HepG2 (cell line): ENCODE data around the gene DCC.

ENCODE experiments used
- ETS1 ChIP-seq: sonication (generic); formaldehyde crosslinking; IDR thresholded peaks from 2 replicates; pipeline ENCODE4 v1.4.0; 2020; ENCODE audit warnings: missing genetic modification reagents
- HMG20B ChIP-seq: conservative IDR thresholded peaks from 2 replicates; pipeline ENCODE4 v1.6.1; 2016; ENCODE audit warnings: missing genetic modification reagents, missing compliant biosample characterization
- IRF9 ChIP-seq: sonication (generic); formaldehyde crosslinking; IDR thresholded peaks from 2 replicates; pipeline ENCODE4 v1.8.0; 2022; ENCODE audit warnings: missing genetic modification reagents, mild to moderate bottlenecking, borderline replicate concordance
- KLF11 ChIP-seq: IDR thresholded peaks from 2 replicates; pipeline ENCODE4 v1.6.1; 2016; ENCODE audit warnings: missing compliant biosample characterization
- MAFK ChIP-seq, 2 experiments: IDR thresholded peaks in 1 of 2; conservative IDR thresholded peaks in 1 of 2; 2 replicates each; pipeline ENCODE4 v1.6.1; 2011; ENCODE audit warnings: improper control_type of control experiment in 2 of 2, low read length in 2 of 2
- MEIS1 ChIP-seq: sonication (generic); formaldehyde crosslinking; IDR thresholded peaks from 2 replicates; pipeline ENCODE4 v1.9.0; 2021; ENCODE audit warnings: mild to moderate bottlenecking, missing genetic modification reagents, moderate library complexity, borderline replicate concordance
- NFIC ChIP-seq: IDR thresholded peaks from 2 replicates; pipeline ENCODE4 v1.6.1; 2012; ENCODE audit warnings: mild to moderate bottlenecking, low read length, inconsistent platforms
- SIN3A ChIP-seq: IDR thresholded peaks from 2 replicates; pipeline ENCODE4 v1.6.1; 2011; ENCODE audit warnings: low read depth, mild to moderate bottlenecking, control low read depth, low read length, borderline replicate concordance
- TAF15 ChIP-seq: fragments of 200-400 bp; formaldehyde crosslinking; IDR thresholded peaks from one replicate; pipeline ENCODE4 v1.6.1; 2018; ENCODE audit warnings: mild to moderate bottlenecking, low read depth, low read length; ENCODE audit not compliant: poor library complexity, severe bottlenecking
- TCF7 ChIP-seq: sonication (generic); IDR thresholded peaks from 2 replicates; pipeline ENCODE4 v1.6.1; 2016; ENCODE audit warnings: antibody characterized with exemption, low read depth
- ZNF280B ChIP-seq: sonication (generic); formaldehyde crosslinking; IDR thresholded peaks from 2 replicates; pipeline ENCODE4 v1.5.0; 2020; ENCODE audit warnings: missing genetic modification reagents, mild to moderate bottlenecking, borderline replicate concordance
- ZNF563 ChIP-seq: sonication (generic); formaldehyde crosslinking; IDR thresholded peaks from 2 replicates; pipeline ENCODE4 v1.8.0; 2022; ENCODE audit warnings: mild to moderate bottlenecking, moderate library complexity, missing genetic modification reagents
- ZNF879 ChIP-seq: sonication (generic); formaldehyde crosslinking; IDR thresholded peaks from 2 replicates; pipeline ENCODE4 v1.8.1; 2023; ENCODE audit warnings: missing genetic modification reagents
- TF ChIP-seq, protein P1 (sequence below), 2 experiments: fragments of 450-650 bp in 1 of 2; sonication (generic) in 1 of 2; formaldehyde crosslinking in 1 of 2; IDR thresholded peaks; 2 replicates each; pipeline versions ENCODE4 v1.6.1 to v1.8.0; 2016 to 2022; ENCODE audit warnings: antibody characterized with exemption in 1 of 2, mild to moderate bottlenecking in 1 of 2, missing genetic modification reagents in 1 of 2

DNA sequence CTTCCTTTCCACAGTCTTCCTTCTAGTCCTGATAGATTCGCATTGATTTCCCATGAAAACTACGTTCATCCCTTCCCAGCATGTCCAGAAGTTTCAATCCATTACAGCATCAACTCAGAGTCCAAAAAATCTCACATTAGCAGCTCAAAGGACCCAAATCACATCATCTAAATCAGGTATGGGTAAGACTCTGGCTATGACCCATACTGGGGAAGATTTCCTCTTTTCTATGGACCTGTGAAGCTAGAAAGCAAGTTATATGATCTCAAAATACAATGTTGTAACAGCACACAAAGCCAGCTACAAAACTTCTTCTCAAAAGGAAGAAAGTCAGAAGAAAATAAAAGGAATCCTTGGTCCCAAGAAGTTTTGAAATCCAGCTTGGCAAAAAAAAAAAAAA is 5.7 kb upstream of the DCC start:
- TF ChIP-seq SIN3A (no peak), ZNF563 (CRISPR knock-in tag) (no peak), NFIC (no peak), KLF11 (CRISPR knock-in tag) (no peak), TCF7 (no peak), MAFK (conservative IDR thresholded peaks at IDR 0.05 in 1 of 2, IDR thresholded peaks at IDR 0.05 in 1 of 2; ENCODE audit: low read length in 2 of 2) (no peak), ZNF879 (no peak), HMG20B (CRISPR knock-in tag) (no peak), IRF9 (CRISPR knock-in tag) (no peak), ZNF280B (CRISPR knock-in tag) (no peak), ETS1 (CRISPR knock-in tag) (no peak), MEIS1 (no peak), TAF15 (no peak)
- TF ChIP-seq, protein P1, sequence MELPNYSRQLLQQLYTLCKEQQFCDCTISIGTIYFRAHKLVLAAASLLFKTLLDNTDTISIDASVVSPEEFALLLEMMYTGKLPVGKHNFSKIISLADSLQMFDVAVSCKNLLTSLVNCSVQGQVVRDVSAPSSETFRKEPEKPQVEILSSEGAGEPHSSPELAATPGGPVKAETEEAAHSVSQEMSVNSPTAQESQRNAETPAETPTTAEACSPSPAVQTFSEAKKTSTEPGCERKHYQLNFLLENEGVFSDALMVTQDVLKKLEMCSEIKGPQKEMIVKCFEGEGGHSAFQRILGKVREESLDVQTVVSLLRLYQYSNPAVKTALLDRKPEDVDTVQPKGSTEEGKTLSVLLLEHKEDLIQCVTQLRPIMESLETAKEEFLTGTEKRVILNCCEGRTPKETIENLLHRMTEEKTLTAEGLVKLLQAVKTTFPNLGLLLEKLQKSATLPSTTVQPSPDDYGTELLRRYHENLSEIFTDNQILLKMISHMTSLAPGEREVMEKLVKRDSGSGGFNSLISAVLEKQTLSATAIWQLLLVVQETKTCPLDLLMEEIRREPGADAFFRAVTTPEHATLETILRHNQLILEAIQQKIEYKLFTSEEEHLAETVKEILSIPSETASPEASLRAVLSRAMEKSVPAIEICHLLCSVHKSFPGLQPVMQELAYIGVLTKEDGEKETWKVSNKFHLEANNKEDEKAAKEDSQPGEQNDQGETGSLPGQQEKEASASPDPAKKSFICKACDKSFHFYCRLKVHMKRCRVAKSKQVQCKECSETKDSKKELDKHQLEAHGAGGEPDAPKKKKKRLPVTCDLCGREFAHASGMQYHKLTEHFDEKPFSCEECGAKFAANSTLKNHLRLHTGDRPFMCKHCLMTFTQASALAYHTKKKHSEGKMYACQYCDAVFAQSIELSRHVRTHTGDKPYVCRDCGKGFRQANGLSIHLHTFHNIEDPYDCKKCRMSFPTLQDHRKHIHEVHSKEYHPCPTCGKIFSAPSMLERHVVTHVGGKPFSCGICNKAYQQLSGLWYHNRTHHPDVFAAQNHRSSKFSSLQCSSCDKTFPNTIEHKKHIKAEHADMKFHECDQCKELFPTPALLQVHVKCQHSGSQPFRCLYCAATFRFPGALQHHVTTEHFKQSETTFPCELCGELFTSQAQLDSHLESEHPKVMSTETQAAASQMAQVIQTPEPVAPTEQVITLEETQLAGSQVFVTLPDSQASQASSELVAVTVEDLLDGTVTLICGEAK (IDR thresholded peaks at IDR 0.05), result no peak
- TF ChIP-seq, protein P1 (CRISPR knock-in tag; IDR thresholded peaks at IDR 0.05), result no peak
